Activated naive CD4-positive, alpha-beta T cell treated with anti-CD3 and anti-CD28 coated beads for 36 hours (primary cell): Measurements from ENCODE around the gene PCGF6. TPM values are rescaled to one million over a fixed set of nuclear protein-coding genes. Genes with fewer than 3 reads are reported as not detected.
"Not testable (repeated sequence)": the region's sequence is repeated elsewhere in the genome, so short reads cannot be mapped to it uniquely, and the experiment has no call there.

Source experiments
- CTCF ChIA-PET: fragments of 350-600 bp; sonication (Branson Sonifier 250); formaldehyde crosslinking; loops from one replicate; lab custom pipeline; 2021; ENCODE audit warnings: antibody characterized with exemption; lab: Charles Lee
- DNase-seq: peaks from one replicate; pipeline ENCODE4 v3.0.0-alpha.2; 2020
- H3K27ac Mint-ChIP-seq: one replicate; pipeline ENCODE4 v1.8.0; 2021; ENCODE audit warnings: mild to moderate bottlenecking, mixed read lengths
- H3K27me3 Mint-ChIP-seq: one replicate; pipeline ENCODE4 v1.8.0; 2021; ENCODE audit warnings: low read depth, mixed read lengths
- H3K36me3 Mint-ChIP-seq: one replicate; pipeline ENCODE4 v1.8.0; 2021; ENCODE audit warnings: low read depth, mixed read lengths
- H3K4me1 Mint-ChIP-seq: one replicate; pipeline ENCODE4 v1.8.0; 2021; ENCODE audit warnings: low read depth, mixed read lengths
- H3K4me3 Mint-ChIP-seq: one replicate; pipeline ENCODE4 v1.8.0; 2021; ENCODE audit warnings: mild to moderate bottlenecking, moderate library complexity, mixed read lengths
- H3K9me3 Mint-ChIP-seq: one replicate; pipeline ENCODE4 v1.8.0; 2021; ENCODE audit warnings: mixed read lengths
- intact Hi-C: fragments of 100-400 bp; cut with micrococcal nuclease; formaldehyde crosslinking; loops from one replicate; pipeline ENCODE4 v1.15.1; 2023
- total RNA-seq, 2 experiments: library from RNA; stranded (reverse); gene quantifications; one replicate each; pipeline ENCODE4 v1.2.3, GENCODE V29; 2021

PCGF6 gene
- total RNA-seq, 2 experiments from 2014 or later = 10.6 to 10.7 TPM

- H3K9me3 Mint-ChIP-seq, H3K36me3 Mint-ChIP-seq, H3K4me3 Mint-ChIP-seq, H3K27ac Mint-ChIP-seq, H3K27me3 Mint-ChIP-seq, H3K4me1 Mint-ChIP-seq, DNase-seq: not testable (repeated sequence)
- intact Hi-C loops = loop anchor here (10.0 kb wide), 1 partner anchor 716 kb away; the partner anchor contains the start of gene TRIM8
- CTCF ChIA-PET = interaction anchor here (0.6 kb wide), 1 partner anchor 962 kb away, joined by 7 read pairs; no protein-coding TSS in a partner anchor
Measured at GRCh38 chr10:103360791-103361190, 9.9 kb upstream of the PCGF6 start.

- not testable (repeated sequence) for H3K4me3 Mint-ChIP-seq
Measured at GRCh38 chr10:103359493-103359892, 8.6 kb upstream of the PCGF6 start.

GRCh38 chr10:103355906-103356599 is 5.1 kb upstream of the PCGF6 start:
- CTCF ChIA-PET = interaction anchor here (0.6 kb wide), 1 partner anchor 31 kb away, joined by 3 read pairs; no protein-coding TSS in a partner anchor

More at GRCh38 chr10:103359493-103359892, 8.6 kb upstream of the PCGF6 start:
- DNase-seq, CTCF ChIA-PET, H3K4me1 Mint-ChIP-seq, H3K36me3 Mint-ChIP-seq, H3K9me3 Mint-ChIP-seq, intact Hi-C loops, H3K27me3 Mint-ChIP-seq, H3K27ac Mint-ChIP-seq: not testable (repeated sequence)

GRCh38 chr10:103354567-103354966 is 3.6 kb upstream of the PCGF6 start:
- H3K27ac Mint-ChIP-seq, H3K4me3 Mint-ChIP-seq, H3K9me3 Mint-ChIP-seq, H3K4me1 Mint-ChIP-seq, CTCF ChIA-PET, H3K27me3 Mint-ChIP-seq, H3K36me3 Mint-ChIP-seq, DNase-seq: not testable (repeated sequence)
- intact Hi-C loops = loop anchor here (5.0 kb wide), 1 partner anchor 162 kb away; the partner anchor contains the start of gene NT5C2

More at GRCh38 chr10:103355906-103356599, 5.1 kb upstream of the PCGF6 start:
- Mint-ChIP-seq H3K4me3 (no peak overlapping the region), H3K36me3 (no peaks in the 10 kb centered on the region), H3K27me3 (no peaks in the 10 kb centered on the region), H3K27ac (no peak overlapping the region), H3K9me3 (no peaks in the 10 kb centered on the region), H3K4me1 (peaks cover 5% of the 10 kb centered on the region)
- intact Hi-C loops = no loop called here
- no peak for DNase-seq

GRCh38 chr10:103353281-103353680 is 2.3 kb upstream of the PCGF6 start:
- H3K27ac Mint-ChIP-seq = no peak overlapping the region
- intact Hi-C loops = loop anchor here (5.0 kb wide), 1 partner anchor 161 kb away; the partner anchor contains the start of gene NT5C2

GRCh38 chr10:103350175-103350516 is 794 bp downstream of the PCGF6 start:
- no peaks in the 10 kb centered on the region for H3K9me3 Mint-ChIP-seq
- intact Hi-C loops = loop anchor here (2.0 to 5.0 kb wide), 2 partner anchors 47 to 158 kb away; partner anchors contain the start of genes ATP5MK, NT5C2 and PDCD11
- no peak for DNase-seq
- H3K27ac Mint-ChIP-seq = no peak overlapping the region
- H3K36me3 Mint-ChIP-seq = peaks cover 5% of the 10 kb centered on the region
- peaks cover 12% of the 10 kb centered on the region for H3K4me1 Mint-ChIP-seq
- no peaks in the 10 kb centered on the region for H3K27me3 Mint-ChIP-seq
- CTCF ChIA-PET = interaction anchor here (0.7 to 3.5 kb wide), 3 partner anchors 16 to 407 kb away, joined by 3 to 8 read pairs (median 4); no protein-coding TSS in a partner anchor
- H3K4me3 Mint-ChIP-seq = peak overlapping the region; percentile 90

More at GRCh38 chr10:103353281-103353680, 2.3 kb upstream of the PCGF6 start:
- Mint-ChIP-seq H3K27me3 (no peaks in the 10 kb centered on the region), H3K4me3 (no peak overlapping the region), H3K9me3 (no peaks in the 10 kb centered on the region), H3K4me1 (peaks cover 12% of the 10 kb centered on the region), H3K36me3 (peaks cover 4% of the 10 kb centered on the region)
- CTCF ChIA-PET = interaction anchor here (0.6 kb wide), 3 partner anchors 49 to 1658 kb away, joined by 3 to 4 read pairs (median 3); no protein-coding TSS in a partner anchor
- no peak for DNase-seq

GRCh38 chr10:103336370-103336769 is 14.6 kb downstream of the PCGF6 start:
- Mint-ChIP-seq H3K4me1 (no peaks in the 10 kb centered on the region), H3K36me3 (peaks cover 13% of the 10 kb centered on the region), H3K27ac (no peak overlapping the region), H3K9me3 (no peaks in the 10 kb centered on the region), H3K27me3 (no peaks in the 10 kb centered on the region), H3K4me3 (no peak overlapping the region)
- intact Hi-C loops = loop anchor here (10.0 kb wide), 1 partner anchor 92 kb away; the partner anchor contains the start of gene RPEL1
- DNase-seq = no peak
- CTCF ChIA-PET = no interaction called here

GRCh38 chr10:103334567-103334966 is 16.4 kb downstream of the PCGF6 start:
- intact Hi-C loops = loop anchor here (1.0 to 10.0 kb wide), 2 partner anchors 90 to 416 kb away; partner anchors contain the start of genes CNNM2 and RPEL1
- Mint-ChIP-seq H3K27ac (no peak overlapping the region), H3K4me1 (no peaks in the 10 kb centered on the region), H3K9me3 (no peaks in the 10 kb centered on the region), H3K4me3 (no peak overlapping the region), H3K36me3 (peaks cover 12% of the 10 kb centered on the region), H3K27me3 (no peaks in the 10 kb centered on the region)
- no peak for DNase-seq
- CTCF ChIA-PET = interaction anchor here (0.7 to 2.2 kb wide), 8 partner anchors 9 to 432 kb away, joined by 4 to 10 read pairs (median 5); partner anchors contain the start of gene PCGF6

GRCh38 chr10:103333934-103334520 is 16.9 kb downstream of the PCGF6 start:
- DNase-seq = no peak
- intact Hi-C loops = loop anchor here (1.0 to 10.0 kb wide), 2 partner anchors 89 to 416 kb away; partner anchors contain the start of genes CNNM2 and RPEL1
- Mint-ChIP-seq H3K27me3 (no peaks in the 10 kb centered on the region), H3K9me3 (no peaks in the 10 kb centered on the region), H3K27ac (no peak overlapping the region), H3K36me3 (peaks cover 12% of the 10 kb centered on the region), H3K4me3 (no peak overlapping the region), H3K4me1 (no peaks in the 10 kb centered on the region)
- CTCF ChIA-PET = interaction anchor here (0.6 to 2.2 kb wide), 9 partner anchors 9 to 431 kb away, joined by 3 to 10 read pairs (median 4); partner anchors contain the start of gene PCGF6

GRCh38 chr10:103327906-103328305 is 23.0 kb downstream of the PCGF6 start:
- no peak for DNase-seq
- intact Hi-C loops = no loop called here
- peaks cover 18% of the 10 kb centered on the region for H3K36me3 Mint-ChIP-seq
- no peak overlapping the region for H3K27ac Mint-ChIP-seq
- no peaks in the 10 kb centered on the region for H3K27me3 Mint-ChIP-seq
- no peak overlapping the region for H3K4me3 Mint-ChIP-seq
- H3K4me1 Mint-ChIP-seq = no peaks in the 10 kb centered on the region
- H3K9me3 Mint-ChIP-seq = no peaks in the 10 kb centered on the region
- CTCF ChIA-PET = interaction anchor here (0.6 kb wide), 1 partner anchor 164 kb away, joined by 3 read pairs; no protein-coding TSS in a partner anchor

- Mint-ChIP-seq H3K27me3 (no peaks in the 10 kb centered on the region), H3K27ac (no peak overlapping the region), H3K4me3 (no peak overlapping the region), H3K9me3 (no peaks in the 10 kb centered on the region), H3K36me3 (peaks cover 17% of the 10 kb centered on the region), H3K4me1 (no peaks in the 10 kb centered on the region)
- intact Hi-C loops = no loop called here
- CTCF ChIA-PET = no interaction called here
- no peak for DNase-seq
Measured at GRCh38 chr10:103316087-103316486, 34.9 kb downstream of the PCGF6 start.

- CTCF ChIA-PET = no interaction called here
- Mint-ChIP-seq H3K27me3 (no peaks in the 10 kb centered on the region), H3K27ac (no peak overlapping the region), H3K4me1 (no peaks in the 10 kb centered on the region), H3K9me3 (no peaks in the 10 kb centered on the region), H3K36me3 (peaks cover 19% of the 10 kb centered on the region), H3K4me3 (no peak overlapping the region)
- intact Hi-C loops = no loop called here
- no peak for DNase-seq
Measured at GRCh38 chr10:103310197-103310596, 40.7 kb downstream of the PCGF6 start.
